OCI-LY7 (cell line): ENCODE data around the gene STRADA. TPM values are rescaled to one million over a fixed set of nuclear protein-coding genes. Genes with fewer than 3 reads are reported as not detected.

Source experiments
- BruUV-seq: library from RNA; stranded (reverse); fragments of 400-500 nt; replicated peaks from 2 replicates; lab custom pipeline; 2021; lab: Mats Ljungman, UMichigan
- CTCF ChIA-PET: fragments of 300-600 bp; sonication (Branson Sonifier 250); formaldehyde crosslinking; loops from one replicate; lab custom pipeline; 2022; ENCODE audit warnings: antibody characterized with exemption; ENCODE audit not compliant: unreplicated experiment; lab: Charles Lee
- POLR2A ChIA-PET: fragments of 300-600 bp; sonication (Branson Sonifier 250); formaldehyde crosslinking; loops from one replicate; lab custom pipeline; 2022; ENCODE audit warnings: antibody characterized with exemption; lab: Charles Lee
- DNase-seq: peaks from one replicate; pipeline ENCODE4 v3.0.0-alpha.2; 2015; ENCODE audit warnings: low spot score
- H2AFZ ChIP-seq: fragments of 200-600 bp; sonication (generic), shearing (Covaris generic); 2 replicates; pipeline ENCODE4 v1.6.1; 2014; ENCODE audit warnings: mild to moderate bottlenecking, antibody characterized with exemption, low read length, moderate library complexity
- H3K27ac ChIP-seq: fragments of 200-600 bp; sonication (generic); 2 replicates; pipeline ENCODE4 v1.5.1; 2014; ENCODE audit warnings: mixed run types, low read depth, mild to moderate bottlenecking, moderate library complexity, low read length, inconsistent platforms; ENCODE audit not compliant: poor library complexity, severe bottlenecking
- H3K36me3 ChIP-seq: fragments of 200-600 bp; sonication (generic); 2 replicates; pipeline ENCODE4 v1.6.1; 2014; ENCODE audit warnings: mild to moderate bottlenecking, antibody characterized with exemption, low read length, moderate library complexity, mixed read lengths; ENCODE audit not compliant: insufficient read depth
- H3K4me1 ChIP-seq: fragments of 200-600 bp; sonication (generic); 2 replicates; pipeline ENCODE4 v1.5.1; 2014; ENCODE audit warnings: mild to moderate bottlenecking, low read length; ENCODE audit not compliant: insufficient read depth, poor library complexity, severe bottlenecking
- H3K4me2 ChIP-seq: fragments of 200-600 bp; sonication (generic); 2 replicates; pipeline ENCODE4 v1.6.1; 2014; ENCODE audit warnings: mild to moderate bottlenecking, low read length
- H3K4me3 ChIP-seq: fragments of 200-600 bp; sonication (generic); 2 replicates; pipeline ENCODE4 v1.5.1; 2014; ENCODE audit warnings: mild to moderate bottlenecking, low read depth, low read length; ENCODE audit not compliant: poor library complexity, severe bottlenecking
- H3K79me2 ChIP-seq: fragments of 200-600 bp; sonication (generic); 2 replicates; pipeline ENCODE4 v1.6.1; 2016; ENCODE audit warnings: low read depth, mild to moderate bottlenecking, low read length, moderate library complexity, mixed read lengths; ENCODE audit not compliant: insufficient read depth
- H3K9me2 ChIP-seq: fragments of 200-600 bp; sonication (generic); 2 replicates; pipeline ENCODE4 v1.6.1; 2016; ENCODE audit warnings: mild to moderate bottlenecking, low read length, mixed read lengths; ENCODE audit not compliant: insufficient read depth
- H3K9me3 ChIP-seq: fragments of 200-600 bp; sonication (generic); 2 replicates; pipeline ENCODE4 v1.6.1; 2014; ENCODE audit warnings: mild to moderate bottlenecking, mixed run types, low read length, mixed read lengths
- H4K20me1 ChIP-seq: fragments of 200-600 bp; sonication (generic); 2 replicates; pipeline ENCODE4 v1.6.1; 2014; ENCODE audit warnings: mild to moderate bottlenecking, antibody characterized with exemption, low read length, moderate library complexity, mixed read lengths; ENCODE audit not compliant: insufficient read depth
- CTCF ChIP-seq: fragments of 200-600 bp; sonication (generic); conservative IDR thresholded peaks from 2 replicates; pipeline ENCODE4 v1.5.1; 2014; ENCODE audit warnings: mild to moderate bottlenecking, antibody characterized with exemption, low read length, moderate library complexity, mixed read lengths
- EZH2phosphoT487 ChIP-seq: fragments of 200-600 bp; sonication (generic); IDR thresholded peaks from 2 replicates; pipeline ENCODE4 v1.6.1; 2018; ENCODE audit warnings: low read depth, borderline replicate concordance, mild to moderate bottlenecking, mixed run types, antibody characterized with exemption, low read length, moderate library complexity, mixed read lengths
- intact Hi-C: fragments of 100-400 bp; cut with micrococcal nuclease; formaldehyde crosslinking; loops from one replicate; pipeline ENCODE4 v1.10.0; 2022; ENCODE audit not compliant: unreplicated experiment
- total RNA-seq, 2 experiments: library from RNA; depleted of rRNA in 1 of 2; stranded (reverse); fragments of >200 nt in 1 of 2; shearing (Covaris generic) in 1 of 2; gene quantifications; 2 replicates each; pipeline ENCODE4 v1.2.3, GENCODE V29; 2014 to 2022

STRADA gene
- total RNA-seq, 2 experiments from 2014 or later: 31.9 to 68.0 TPM

- no peaks in the 10 kb centered on the region for H3K9me3 ChIP-seq
- H3K4me3 ChIP-seq: no peak overlapping the region
- no peaks in the 10 kb centered on the region for H3K9me2 ChIP-seq
- no peak for DNase-seq
- no peak overlapping the region for H2AFZ ChIP-seq
- intact Hi-C loops: no loop called here
- H3K79me2 ChIP-seq: peaks cover 29% of the 10 kb centered on the region
- ChIA-PET CTCF (no interaction called here), POLR2A (no interaction called here)
- H3K4me2 ChIP-seq: peak overlapping the region; percentile 59
- BruUV-seq: no TSS peak
- H3K4me1 ChIP-seq: peaks cover 65% of the 10 kb centered on the region
- 0 out of 2 replicates have a peak, but pooled peaks cover 6% of the 10 kb centered on the region for H4K20me1 ChIP-seq
- H3K27ac ChIP-seq: peak overlapping the region; percentile 56
- TF ChIP-seq EZH2phosphoT487 (no peak), CTCF (no peak)
- peaks cover 69% of the 10 kb centered on the region for H3K36me3 ChIP-seq
Observed at GRCh38 chr17:63704836-63705235, 36.8 kb downstream of the STRADA start.

GRCh38 chr17:63704259-63704576 lies 37.4 kb downstream of the STRADA start:
- H3K79me2 ChIP-seq: peaks cover 29% of the 10 kb centered on the region
- 0 out of 2 replicates have a peak, but pooled peaks cover 6% of the 10 kb centered on the region for H4K20me1 ChIP-seq
- no peaks in the 10 kb centered on the region for H3K9me3 ChIP-seq
- BruUV-seq: no TSS peak
- peaks cover 62% of the 10 kb centered on the region for H3K36me3 ChIP-seq
- H2AFZ ChIP-seq: no peak overlapping the region
- no peaks in the 10 kb centered on the region for H3K9me2 ChIP-seq
- no peak for DNase-seq
- POLR2A ChIA-PET: no interaction called here
- CTCF ChIA-PET: no interaction called here
- H3K4me1 ChIP-seq: peaks cover 65% of the 10 kb centered on the region
- intact Hi-C loops: no loop called here
- TF ChIP-seq CTCF: no peak
- no peak for TF ChIP-seq EZH2phosphoT487
- peak overlapping the region; percentile 98; the same call in 1 of the 2 replicates for H3K4me2 ChIP-seq
- H3K27ac ChIP-seq: no peak overlapping the region
- H3K4me3 ChIP-seq: no peak overlapping the region

GRCh38 chr17:63703556-63704258 lies 37.9 kb downstream of the STRADA start:
- ChIA-PET POLR2A (interaction anchor here (0.6 kb wide), 1 partner anchor 34 kb away, joined by 3 read pairs; no protein-coding TSS in a partner anchor), CTCF (no interaction called here)
- Histone ChIP-seq H3K27ac (no peak overlapping the region), H4K20me1 (0 out of 2 replicates have a peak, but pooled peaks cover 6% of the 10 kb centered on the region), H3K4me3 (peak overlapping the region; percentile 89), H3K4me1 (peaks cover 65% of the 10 kb centered on the region), H3K9me3 (no peaks in the 10 kb centered on the region), H3K79me2 (peaks cover 33% of the 10 kb centered on the region), H3K36me3 (peaks cover 62% of the 10 kb centered on the region), H3K9me2 (no peaks in the 10 kb centered on the region), H2AFZ (no peak overlapping the region), H3K4me2 (peak overlapping the region; percentile 98)
- DNase-seq: no peak
- intact Hi-C loops: no loop called here
- BruUV-seq: no TSS peak
- TF ChIP-seq EZH2phosphoT487: no peak
- no peak for TF ChIP-seq CTCF
